Measurements from ENCODE around the gene DAB1. TPM values are rescaled to one million over a fixed set of nuclear protein-coding genes. Genes with fewer than 3 reads are reported as not detected.

The DAB1 gene
- total and polyA plus RNA-seq, 5 donors from 2014 or later, result 0.87 to 5.1 (median 4.0) TPM

GRCh38 chr1:57385336-57385735 is 38.5 kb downstream of the DAB1 start:
- ATAC-seq (ENCODE audit: low read depth in 2 of 2) (no peak), DNase-seq (no peak)
- Mint-ChIP-seq H3K36me3 (no peaks in the 10 kb centered on the region), H3K4me3 (no peak overlapping the region), H3K27ac (no peak overlapping the region), H3K9me3 (peaks cover 0 to 5% (median 1%) of the 10 kb centered on the region in 7 donors), H3K27me3 (peaks cover 5% of the 10 kb centered on the region), H3K4me1 (peaks cover 0 to 3% (median 0%) of the 10 kb centered on the region in 4 donors)
- H3K36me3 ChIP-seq (ENCODE audit: control insufficient read depth, insufficient read depth, low read length), result no peaks in the 10 kb centered on the region
- no peak overlapping the region for H3K27ac ChIP-seq (ENCODE audit: insufficient read depth, low read length, poor library complexity, severe bottlenecking)
- no peaks in the 10 kb centered on the region for H3K4me1 ChIP-seq (ENCODE audit: control insufficient read depth, insufficient read depth, low read length, poor library complexity, severe bottlenecking)
- no peaks in the 10 kb centered on the region for H3K27me3 ChIP-seq (ENCODE audit: control insufficient read depth, insufficient read depth, low read length)
- H3K9me3 ChIP-seq (ENCODE audit: control insufficient read depth in 2 of 2, low read length in 2 of 2), result no peaks in the 10 kb centered on the region
- no peak overlapping the region for H3K4me3 ChIP-seq (ENCODE audit: low read depth, low read length)

GRCh38 chr1:57384901-57385300 is 39.0 kb downstream of the DAB1 start:
- DNase-seq, result no peak
- Mint-ChIP-seq H3K4me1 (peaks cover 0 to 3% (median 0%) of the 10 kb centered on the region in 4 donors), H3K9me3 (peaks cover 0 to 5% (median 1%) of the 10 kb centered on the region in 7 donors), H3K36me3 (no peaks in the 10 kb centered on the region), H3K4me3 (no peak overlapping the region), H3K27ac (no peak overlapping the region), H3K27me3 (peaks cover 5% of the 10 kb centered on the region)
- H3K4me3 ChIP-seq (ENCODE audit: low read depth, low read length), result no peak overlapping the region
- no peaks in the 10 kb centered on the region for H3K36me3 ChIP-seq (ENCODE audit: control insufficient read depth, insufficient read depth, low read length)
- H3K27me3 ChIP-seq (ENCODE audit: control insufficient read depth, insufficient read depth, low read length), result no peaks in the 10 kb centered on the region
- no peaks in the 10 kb centered on the region for H3K4me1 ChIP-seq (ENCODE audit: control insufficient read depth, insufficient read depth, low read length, poor library complexity, severe bottlenecking)
- no peak overlapping the region for H3K27ac ChIP-seq (ENCODE audit: insufficient read depth, low read length, poor library complexity, severe bottlenecking)
- ATAC-seq (ENCODE audit: low read depth in 2 of 2), result no peak
- H3K9me3 ChIP-seq (ENCODE audit: control insufficient read depth in 2 of 2, low read length in 2 of 2), result no peaks in the 10 kb centered on the region

- Histone ChIP-seq H3K4me1 (ENCODE audit: control insufficient read depth, insufficient read depth, low read length, poor library complexity, severe bottlenecking) (no peaks in the 10 kb centered on the region), H3K27me3 (ENCODE audit: control insufficient read depth, insufficient read depth, low read length) (no peaks in the 10 kb centered on the region), H3K4me3 (ENCODE audit: low read depth, low read length) (no peak overlapping the region), H3K9me3 (ENCODE audit: control insufficient read depth in 2 of 2, low read length in 2 of 2) (no peaks in the 10 kb centered on the region), H3K36me3 (ENCODE audit: control insufficient read depth, insufficient read depth, low read length) (no peaks in the 10 kb centered on the region), H3K27ac (ENCODE audit: insufficient read depth, low read length, poor library complexity, severe bottlenecking) (no peak overlapping the region)
- H3K27ac Mint-ChIP-seq, result no peak overlapping the region
- DNase-seq, result no peak
- peaks cover 5% of the 10 kb centered on the region for H3K27me3 Mint-ChIP-seq
- peaks cover 0 to 3% (median 0%) of the 10 kb centered on the region in 4 donors for H3K4me1 Mint-ChIP-seq
- H3K9me3 Mint-ChIP-seq, result peaks cover 0 to 5% (median 1%) of the 10 kb centered on the region in 7 donors
- no peak overlapping the region for H3K4me3 Mint-ChIP-seq
- no peaks in the 10 kb centered on the region for H3K36me3 Mint-ChIP-seq
- ATAC-seq (ENCODE audit: low read depth in 2 of 2), result no peak
Measured at GRCh38 chr1:57384284-57384683, 39.6 kb downstream of the DAB1 start.

GRCh38 chr1:57381871-57382270 is 42.0 kb downstream of the DAB1 start:
- Histone ChIP-seq H3K36me3 (ENCODE audit: control insufficient read depth, insufficient read depth, low read length) (no peaks in the 10 kb centered on the region), H3K27me3 (ENCODE audit: control insufficient read depth, insufficient read depth, low read length) (no peaks in the 10 kb centered on the region), H3K4me1 (ENCODE audit: control insufficient read depth, insufficient read depth, low read length, poor library complexity, severe bottlenecking) (no peaks in the 10 kb centered on the region), H3K9me3 (ENCODE audit: control insufficient read depth in 2 of 2, low read length in 2 of 2) (no peaks in the 10 kb centered on the region), H3K4me3 (ENCODE audit: low read depth, low read length) (no peak overlapping the region), H3K27ac (ENCODE audit: insufficient read depth, low read length, poor library complexity, severe bottlenecking) (no peak overlapping the region)
- H3K9me3 Mint-ChIP-seq, result peaks cover 0 to 3% (median 0%) of the 10 kb centered on the region in 7 donors
- DNase-seq (no peak), ATAC-seq (ENCODE audit: low read depth in 2 of 2) (no peak)
- no peaks in the 10 kb centered on the region for H3K27me3 Mint-ChIP-seq
- peaks cover 0 to 3% (median 0%) of the 10 kb centered on the region in 4 donors for H3K4me1 Mint-ChIP-seq
- no peaks in the 10 kb centered on the region for H3K36me3 Mint-ChIP-seq
- no peak overlapping the region for H3K4me3 Mint-ChIP-seq
- H3K27ac Mint-ChIP-seq, result no peak overlapping the region

GRCh38 chr1:57381426-57381825 is 42.4 kb downstream of the DAB1 start:
- Histone ChIP-seq H3K36me3 (ENCODE audit: control insufficient read depth, insufficient read depth, low read length) (no peaks in the 10 kb centered on the region), H3K27me3 (ENCODE audit: control insufficient read depth, insufficient read depth, low read length) (no peaks in the 10 kb centered on the region), H3K9me3 (ENCODE audit: control insufficient read depth in 2 of 2, low read length in 2 of 2) (no peaks in the 10 kb centered on the region), H3K4me3 (ENCODE audit: low read depth, low read length) (no peak overlapping the region), H3K4me1 (ENCODE audit: control insufficient read depth, insufficient read depth, low read length, poor library complexity, severe bottlenecking) (no peaks in the 10 kb centered on the region), H3K27ac (ENCODE audit: insufficient read depth, low read length, poor library complexity, severe bottlenecking) (no peak overlapping the region)
- Mint-ChIP-seq H3K36me3 (no peaks in the 10 kb centered on the region), H3K27me3 (no peaks in the 10 kb centered on the region), H3K27ac (no peak overlapping the region), H3K9me3 (peaks cover 0 to 3% (median 0%) of the 10 kb centered on the region in 7 donors), H3K4me3 (no peak overlapping the region), H3K4me1 (peaks cover 0 to 3% (median 0%) of the 10 kb centered on the region in 4 donors)
- no peak for ATAC-seq (ENCODE audit: low read depth in 2 of 2)
- DNase-seq, result no peak

- peaks cover 0 to 3% (median 0%) of the 10 kb centered on the region in 7 donors for H3K9me3 Mint-ChIP-seq
- no peaks in the 10 kb centered on the region for H3K36me3 Mint-ChIP-seq
- Histone ChIP-seq H3K4me3 (ENCODE audit: low read depth, low read length) (no peak overlapping the region), H3K36me3 (ENCODE audit: control insufficient read depth, insufficient read depth, low read length) (no peaks in the 10 kb centered on the region), H3K9me3 (ENCODE audit: control insufficient read depth in 2 of 2, low read length in 2 of 2) (no peaks in the 10 kb centered on the region), H3K27me3 (ENCODE audit: control insufficient read depth, insufficient read depth, low read length) (no peaks in the 10 kb centered on the region), H3K4me1 (ENCODE audit: control insufficient read depth, insufficient read depth, low read length, poor library complexity, severe bottlenecking) (no peaks in the 10 kb centered on the region), H3K27ac (ENCODE audit: insufficient read depth, low read length, poor library complexity, severe bottlenecking) (no peak overlapping the region)
- H3K4me1 Mint-ChIP-seq, result peaks cover 0 to 3% (median 0%) of the 10 kb centered on the region in 4 donors
- DNase-seq (no peak), ATAC-seq (ENCODE audit: low read depth in 2 of 2) (no peak)
- H3K4me3 Mint-ChIP-seq, result no peak overlapping the region
- H3K27ac Mint-ChIP-seq, result no peak overlapping the region
- no peaks in the 10 kb centered on the region for H3K27me3 Mint-ChIP-seq
Measured at GRCh38 chr1:57380923-57381322, 42.9 kb downstream of the DAB1 start.

GRCh38 chr1:57378534-57378933 is 45.3 kb downstream of the DAB1 start:
- Histone ChIP-seq H3K4me1 (ENCODE audit: control insufficient read depth, insufficient read depth, low read length, poor library complexity, severe bottlenecking) (no peaks in the 10 kb centered on the region), H3K36me3 (ENCODE audit: control insufficient read depth, insufficient read depth, low read length) (no peaks in the 10 kb centered on the region), H3K9me3 (ENCODE audit: control insufficient read depth in 2 of 2, low read length in 2 of 2) (no peaks in the 10 kb centered on the region), H3K27me3 (ENCODE audit: control insufficient read depth, insufficient read depth, low read length) (no peaks in the 10 kb centered on the region), H3K4me3 (ENCODE audit: low read depth, low read length) (no peak overlapping the region), H3K27ac (ENCODE audit: insufficient read depth, low read length, poor library complexity, severe bottlenecking) (no peak overlapping the region)
- no peak overlapping the region for H3K4me3 Mint-ChIP-seq
- no peaks in the 10 kb centered on the region for H3K4me1 Mint-ChIP-seq
- DNase-seq, result no peak
- H3K36me3 Mint-ChIP-seq, result no peaks in the 10 kb centered on the region
- no peak overlapping the region for H3K27ac Mint-ChIP-seq
- peaks cover 0 to 3% (median 0%) of the 10 kb centered on the region in 7 donors for H3K9me3 Mint-ChIP-seq
- H3K27me3 Mint-ChIP-seq, result peaks cover 4% of the 10 kb centered on the region
- no peak for ATAC-seq (ENCODE audit: low read depth in 2 of 2)

GRCh38 chr1:57377339-57378139 is 46.3 kb downstream of the DAB1 start:
- Histone ChIP-seq H3K4me3 (ENCODE audit: low read depth, low read length) (no peak overlapping the region), H3K36me3 (ENCODE audit: control insufficient read depth, insufficient read depth, low read length) (no peaks in the 10 kb centered on the region), H3K27ac (ENCODE audit: insufficient read depth, low read length, poor library complexity, severe bottlenecking) (no peak overlapping the region), H3K4me1 (ENCODE audit: control insufficient read depth, insufficient read depth, low read length, poor library complexity, severe bottlenecking) (no peaks in the 10 kb centered on the region), H3K9me3 (ENCODE audit: control insufficient read depth in 2 of 2, low read length in 2 of 2) (no peaks in the 10 kb centered on the region), H3K27me3 (ENCODE audit: control insufficient read depth, insufficient read depth, low read length) (no peaks in the 10 kb centered on the region)
- Mint-ChIP-seq H3K27me3 (peaks cover 4% of the 10 kb centered on the region), H3K9me3 (peaks cover 0 to 3% (median 0%) of the 10 kb centered on the region in 7 donors), H3K36me3 (no peaks in the 10 kb centered on the region), H3K4me1 (no peaks in the 10 kb centered on the region), H3K27ac (no peak overlapping the region), H3K4me3 (peak overlapping the region in 1 of 4 donors; percentile 15)
- no peak for DNase-seq
- ATAC-seq (ENCODE audit: low read depth in 2 of 2), result no peak

All from CD4-positive, CD25-positive, alpha-beta regulatory T cell (primary cell).